ENCODE data around the gene LHX5.

LHX5 gene

GRCh38 chr12:113477171-113477841 lies 5.6 kb upstream of the LHX5 start:
- no peak for DNase-seq

GRCh38 chr12:113476176-113476986 lies 4.7 kb upstream of the LHX5 start:
- no peak for DNase-seq

GRCh38 chr12:113475451-113476175 lies 3.9 kb upstream of the LHX5 start:
- DNase-seq = no peak

- DNase-seq = no peak
Observed at GRCh38 chr12:113474635-113475436, 3.2 kb upstream of the LHX5 start.

GRCh38 chr12:113473942-113474341 lies 2.3 kb upstream of the LHX5 start:
- no peak for DNase-seq

- DNase-seq = no peak
Observed at GRCh38 chr12:113473400-113473799, 1.7 kb upstream of the LHX5 start.

GRCh38 chr12:113472191-113473121 lies 785 bp upstream of the LHX5 start:
- no peak for DNase-seq

- no peak for DNase-seq
Observed at GRCh38 chr12:113470871-113471618, 626 bp downstream of the LHX5 start.

- DNase-seq = no peak
Observed at GRCh38 chr12:113469949-113470743, 1.5 kb downstream of the LHX5 start.

GRCh38 chr12:113469224-113469948 lies 2.3 kb downstream of the LHX5 start:
- no peak for DNase-seq

- no peak for DNase-seq
Observed at GRCh38 chr12:113468365-113469223, 3.1 kb downstream of the LHX5 start.

- no peak for DNase-seq
Observed at GRCh38 chr12:113467502-113468364, 3.9 kb downstream of the LHX5 start.

- DNase-seq = no peak
Observed at GRCh38 chr12:113467142-113467501, 4.5 kb downstream of the LHX5 start.

GRCh38 chr12:113466454-113467141 lies 5.1 kb downstream of the LHX5 start:
- no peak for DNase-seq

- no peak for DNase-seq
Observed at GRCh38 chr12:113465808-113466453, 5.7 kb downstream of the LHX5 start.

Measured in C1 segment of cervical spinal cord (tissue), 14 donors.